ENCODE data around the gene FREY1.

FREY1 gene

GRCh38 chr11:45859661-45860140 is 47.4 kb downstream of the FREY1 start:
- 39% methylated on average over 7 of the region's 12 CpGs for WGBS
- Histone ChIP-seq H2AFZ (ENCODE audit: low read depth, low read length) (no peak overlapping the region), H3K79me1 (replicated peaks; ENCODE audit: low read length, poor library complexity, severe bottlenecking) (peaks cover 23% of the 10 kb centered on the region), H2BK15ac (ENCODE audit: low read depth, poor library complexity, severe bottlenecking) (no peak overlapping the region), H3K18ac (ENCODE audit: low read depth in 1 of 2, low read length in 2 of 2) (peak overlapping the region in 1 of 2 experiments; percentile 80), H3K23ac (ENCODE audit: low read length in 2 of 2) (no peak overlapping the region), H3K9me3 (ENCODE audit: control insufficient read depth, low read length) (no peaks in the 10 kb centered on the region), H2BK12ac (ENCODE audit: low read length in 2 of 2) (peak overlapping the region in 1 of 2 experiments; percentile 19), H4K91ac (ENCODE audit: low read length) (no peak overlapping the region), H3K4ac (ENCODE audit: low read depth in 1 of 2, low read length in 2 of 2) (no peak overlapping the region), H3K9ac (ENCODE audit: low read length) (peak overlapping the region; percentile 86), H2BK120ac (ENCODE audit: low read depth, low read length) (no peak overlapping the region), H3K4me1 (ENCODE audit: control insufficient read depth, insufficient read depth, low read depth, low read length) (peaks cover 32% of the 10 kb centered on the region), H4K8ac (ENCODE audit: low read length) (no peak overlapping the region), H3K27me3 (ENCODE audit: control insufficient read depth in 1 of 2, insufficient read depth in 1 of 2, low read length in 2 of 2) (no peaks in the 10 kb centered on the region), H3K27ac (ENCODE audit: low read length, poor library complexity, severe bottlenecking) (peak overlapping the region; percentile 94), H2AK5ac (ENCODE audit: low read length, severe bottlenecking) (no peak overlapping the region), H3K14ac (ENCODE audit: low read length in 2 of 2) (no peak overlapping the region), H3K36me3 (ENCODE audit: control insufficient read depth in 1 of 2, insufficient read depth in 2 of 2, low read depth in 1 of 2, low read length in 2 of 2) (peaks cover 39 to 58% of the 10 kb centered on the region in 2 experiments), H2BK5ac (ENCODE audit: low read depth, low read length, poor library complexity, severe bottlenecking) (no peak overlapping the region), H3K4me3 (ENCODE audit: insufficient read depth in 1 of 2, low read depth in 1 of 2, low read length in 2 of 2) (peak overlapping the region in 1 of 2 experiments; percentile 47), H3K4me2 (ENCODE audit: low read length, poor library complexity, severe bottlenecking) (no peak overlapping the region)
- DNase-seq = peak; percentile 98

GRCh38 chr11:45858751-45859398 is 48.2 kb downstream of the FREY1 start:
- H2BK15ac ChIP-seq (ENCODE audit: low read depth, poor library complexity, severe bottlenecking) = peak overlapping the region; percentile 49
- H3K4me2 ChIP-seq (ENCODE audit: low read length, poor library complexity, severe bottlenecking) = no peak overlapping the region
- H3K9me3 ChIP-seq (ENCODE audit: control insufficient read depth, low read length) = no peaks in the 10 kb centered on the region
- no peak overlapping the region for H2BK5ac ChIP-seq (ENCODE audit: low read depth, low read length, poor library complexity, severe bottlenecking)
- no peak overlapping the region for H3K14ac ChIP-seq (ENCODE audit: low read length in 2 of 2)
- H4K91ac ChIP-seq (ENCODE audit: low read length) = peak overlapping the region; percentile 28
- H3K36me3 ChIP-seq (ENCODE audit: control insufficient read depth in 1 of 2, insufficient read depth in 2 of 2, low read depth in 1 of 2, low read length in 2 of 2) = peaks cover 35 to 50% of the 10 kb centered on the region in 2 experiments
- H3K27me3 ChIP-seq (ENCODE audit: control insufficient read depth in 1 of 2, insufficient read depth in 1 of 2, low read length in 2 of 2) = no peaks in the 10 kb centered on the region
- H3K23ac ChIP-seq (ENCODE audit: low read length in 2 of 2) = no peak overlapping the region
- H3K4me3 ChIP-seq (ENCODE audit: insufficient read depth in 1 of 2, low read depth in 1 of 2, low read length in 2 of 2) = peak overlapping the region in 1 of 2 experiments; percentile 43
- no peak overlapping the region for H2BK120ac ChIP-seq (ENCODE audit: low read depth, low read length)
- no peak for DNase-seq
- H3K27ac ChIP-seq (ENCODE audit: low read length, poor library complexity, severe bottlenecking) = peak overlapping the region; percentile 94
- WGBS = 93% methylated on average over 4 of the region's 5 CpGs
- no peak overlapping the region for H2AFZ ChIP-seq (ENCODE audit: low read depth, low read length)
- peaks cover 32% of the 10 kb centered on the region for H3K4me1 ChIP-seq (ENCODE audit: control insufficient read depth, insufficient read depth, low read depth, low read length)
- H2AK5ac ChIP-seq (ENCODE audit: low read length, severe bottlenecking) = peak overlapping the region; percentile 97
- peak overlapping the region; percentile 86 for H3K9ac ChIP-seq (ENCODE audit: low read length)
- peak overlapping the region; percentile 4 to 16 for H3K18ac ChIP-seq (ENCODE audit: low read depth in 1 of 2, low read length in 2 of 2)
- peak overlapping the region; percentile 40 to 75 for H2BK12ac ChIP-seq (ENCODE audit: low read length in 2 of 2)
- H3K79me1 ChIP-seq (replicated peaks; ENCODE audit: low read length, poor library complexity, severe bottlenecking) = peaks cover 27% of the 10 kb centered on the region
- H3K4ac ChIP-seq (ENCODE audit: low read depth in 1 of 2, low read length in 2 of 2) = peak overlapping the region in 1 of 2 experiments; percentile 32
- H4K8ac ChIP-seq (ENCODE audit: low read length) = peak overlapping the region; percentile 33

- no peak overlapping the region for H2AFZ ChIP-seq (ENCODE audit: low read depth, low read length)
- H2BK5ac ChIP-seq (ENCODE audit: low read depth, low read length, poor library complexity, severe bottlenecking) = no peak overlapping the region
- no peak overlapping the region for H2BK12ac ChIP-seq (ENCODE audit: low read length in 2 of 2)
- H2BK15ac ChIP-seq (ENCODE audit: low read depth, poor library complexity, severe bottlenecking) = no peak overlapping the region
- no peaks in the 10 kb centered on the region for H3K27me3 ChIP-seq (ENCODE audit: control insufficient read depth in 1 of 2, insufficient read depth in 1 of 2, low read length in 2 of 2)
- no peak overlapping the region for H4K91ac ChIP-seq (ENCODE audit: low read length)
- peak overlapping the region in 1 of 2 experiments; percentile 37 for H3K23ac ChIP-seq (ENCODE audit: low read length in 2 of 2)
- peak overlapping the region in 1 of 2 experiments; percentile 20 for H3K4me3 ChIP-seq (ENCODE audit: insufficient read depth in 1 of 2, low read depth in 1 of 2, low read length in 2 of 2)
- H4K8ac ChIP-seq (ENCODE audit: low read length) = no peak overlapping the region
- DNase-seq = peak; percentile 96
- H3K79me1 ChIP-seq (replicated peaks; ENCODE audit: low read length, poor library complexity, severe bottlenecking) = peaks cover 30% of the 10 kb centered on the region
- peak overlapping the region; percentile 86 for H3K9ac ChIP-seq (ENCODE audit: low read length)
- H3K14ac ChIP-seq (ENCODE audit: low read length in 2 of 2) = no peak overlapping the region
- WGBS = 84% methylated on average over 2 of the region's 2 CpGs
- H3K36me3 ChIP-seq (ENCODE audit: control insufficient read depth in 1 of 2, insufficient read depth in 2 of 2, low read depth in 1 of 2, low read length in 2 of 2) = peaks cover 35 to 42% of the 10 kb centered on the region in 2 experiments
- peak overlapping the region; percentile 97 for H2AK5ac ChIP-seq (ENCODE audit: low read length, severe bottlenecking)
- peak overlapping the region in 1 of 2 experiments; percentile 32 for H3K4ac ChIP-seq (ENCODE audit: low read depth in 1 of 2, low read length in 2 of 2)
- H3K4me2 ChIP-seq (ENCODE audit: low read length, poor library complexity, severe bottlenecking) = no peak overlapping the region
- H2BK120ac ChIP-seq (ENCODE audit: low read depth, low read length) = no peak overlapping the region
- H3K18ac ChIP-seq (ENCODE audit: low read depth in 1 of 2, low read length in 2 of 2) = no peak overlapping the region
- H3K27ac ChIP-seq (ENCODE audit: low read length, poor library complexity, severe bottlenecking) = peak overlapping the region; percentile 94
- no peaks in the 10 kb centered on the region for H3K9me3 ChIP-seq (ENCODE audit: control insufficient read depth, low read length)
- H3K4me1 ChIP-seq (ENCODE audit: control insufficient read depth, insufficient read depth, low read depth, low read length) = peaks cover 32% of the 10 kb centered on the region
Measured at GRCh38 chr11:45857961-45858474, 49.1 kb downstream of the FREY1 start.
